ENCODE measurements around the gene TGFB3.
"Not testable (repeated sequence)": the region's sequence is repeated elsewhere in the genome, so short reads cannot be mapped to it uniquely, and the experiment has no call there.

TGFB3 gene

GRCh38 chr14:75946785-75947184, 35.0 kb downstream of the TGFB3 start:
- no peak overlapping the region for H3K9ac ChIP-seq (ENCODE audit: low read length)
- no peaks in the 10 kb centered on the region for H3K9me3 ChIP-seq (ENCODE audit: control insufficient read depth, low read depth, low read length)
- no peak overlapping the region for H3K27ac ChIP-seq (ENCODE audit: low read length)
- no peaks in the 10 kb centered on the region for H3K36me3 ChIP-seq (ENCODE audit: control insufficient read depth, low read depth, low read length)
- H3K4me3 ChIP-seq (ENCODE audit: low read length), result no peak overlapping the region
- H3K4me1 ChIP-seq (ENCODE audit: control insufficient read depth, low read depth, low read length), result no peaks in the 10 kb centered on the region
- no peaks in the 10 kb centered on the region for H3K27me3 ChIP-seq (ENCODE audit: control insufficient read depth, insufficient read depth, low read length)

- no peaks in the 10 kb centered on the region for H3K9me3 ChIP-seq (ENCODE audit: control insufficient read depth, low read depth, low read length)
- no peaks in the 10 kb centered on the region for H3K27me3 ChIP-seq (ENCODE audit: control insufficient read depth, insufficient read depth, low read length)
- no peaks in the 10 kb centered on the region for H3K4me1 ChIP-seq (ENCODE audit: control insufficient read depth, low read depth, low read length)
- no peak overlapping the region for H3K9ac ChIP-seq (ENCODE audit: low read length)
- no peaks in the 10 kb centered on the region for H3K36me3 ChIP-seq (ENCODE audit: control insufficient read depth, low read depth, low read length)
- H3K27ac ChIP-seq (ENCODE audit: low read length), result no peak overlapping the region
- no peak overlapping the region for H3K4me3 ChIP-seq (ENCODE audit: low read length)
Measured at GRCh38 chr14:75944607-75945241, 37.1 kb downstream of the TGFB3 start.

GRCh38 chr14:75941030-75941429, 40.8 kb downstream of the TGFB3 start:
- Histone ChIP-seq H3K9ac (ENCODE audit: low read length) (no peak overlapping the region), H3K27ac (ENCODE audit: low read length) (no peak overlapping the region), H3K4me1 (ENCODE audit: control insufficient read depth, low read depth, low read length) (no peaks in the 10 kb centered on the region), H3K27me3 (ENCODE audit: control insufficient read depth, insufficient read depth, low read length) (no peaks in the 10 kb centered on the region), H3K4me3 (ENCODE audit: low read length) (no peak overlapping the region), H3K36me3 (ENCODE audit: control insufficient read depth, low read depth, low read length) (no peaks in the 10 kb centered on the region), H3K9me3 (ENCODE audit: control insufficient read depth, low read depth, low read length) (no peaks in the 10 kb centered on the region)

GRCh38 chr14:75939200-75939599, 42.6 kb downstream of the TGFB3 start:
- Histone ChIP-seq H3K4me1 (ENCODE audit: control insufficient read depth, low read depth, low read length) (no peaks in the 10 kb centered on the region), H3K36me3 (ENCODE audit: control insufficient read depth, low read depth, low read length) (no peaks in the 10 kb centered on the region), H3K27me3 (ENCODE audit: control insufficient read depth, insufficient read depth, low read length) (no peaks in the 10 kb centered on the region), H3K4me3 (ENCODE audit: low read length) (no peak overlapping the region), H3K9ac (ENCODE audit: low read length) (no peak overlapping the region), H3K9me3 (ENCODE audit: control insufficient read depth, low read depth, low read length) (no peaks in the 10 kb centered on the region), H3K27ac (ENCODE audit: low read length) (no peak overlapping the region)

- Histone ChIP-seq H3K27ac (ENCODE audit: low read length) (no peak overlapping the region), H3K9ac (ENCODE audit: low read length) (no peak overlapping the region), H3K27me3 (ENCODE audit: control insufficient read depth, insufficient read depth, low read length) (no peaks in the 10 kb centered on the region), H3K36me3 (ENCODE audit: control insufficient read depth, low read depth, low read length) (no peaks in the 10 kb centered on the region), H3K9me3 (ENCODE audit: control insufficient read depth, low read depth, low read length) (no peaks in the 10 kb centered on the region), H3K4me3 (ENCODE audit: low read length) (no peak overlapping the region), H3K4me1 (ENCODE audit: control insufficient read depth, low read depth, low read length) (no peaks in the 10 kb centered on the region)
Measured at GRCh38 chr14:75934998-75935628, 46.7 kb downstream of the TGFB3 start.

GRCh38 chr14:75933712-75934296, 48.0 kb downstream of the TGFB3 start:
- H3K4me3 ChIP-seq (ENCODE audit: low read length), result no peak overlapping the region
- no peaks in the 10 kb centered on the region for H3K9me3 ChIP-seq (ENCODE audit: control insufficient read depth, low read depth, low read length)
- H3K9ac ChIP-seq (ENCODE audit: low read length), result no peak overlapping the region
- no peaks in the 10 kb centered on the region for H3K4me1 ChIP-seq (ENCODE audit: control insufficient read depth, low read depth, low read length)
- no peak overlapping the region for H3K27ac ChIP-seq (ENCODE audit: low read length)
- no peaks in the 10 kb centered on the region for H3K36me3 ChIP-seq (ENCODE audit: control insufficient read depth, low read depth, low read length)
- H3K27me3 ChIP-seq (ENCODE audit: control insufficient read depth, insufficient read depth, low read length), result no peaks in the 10 kb centered on the region

GRCh38 chr14:75928690-75929181, 53.1 kb downstream of the TGFB3 start:
- H3K27me3 ChIP-seq (ENCODE audit: control insufficient read depth, insufficient read depth, low read length), result no peaks in the 10 kb centered on the region
- H3K4me1 ChIP-seq (ENCODE audit: control insufficient read depth, low read depth, low read length), result no peaks in the 10 kb centered on the region
- no peaks in the 10 kb centered on the region for H3K9me3 ChIP-seq (ENCODE audit: control insufficient read depth, low read depth, low read length)
- no peak overlapping the region for H3K4me3 ChIP-seq (ENCODE audit: low read length)
- H3K36me3 ChIP-seq (ENCODE audit: control insufficient read depth, low read depth, low read length), result no peaks in the 10 kb centered on the region
- H3K9ac ChIP-seq (ENCODE audit: low read length), result no peak overlapping the region
- H3K27ac ChIP-seq (ENCODE audit: low read length), result no peak overlapping the region

GRCh38 chr14:75927564-75928087, 54.2 kb downstream of the TGFB3 start:
- Histone ChIP-seq H3K9me3 (ENCODE audit: control insufficient read depth, low read depth, low read length) (no peaks in the 10 kb centered on the region), H3K4me1 (ENCODE audit: control insufficient read depth, low read depth, low read length) (no peaks in the 10 kb centered on the region), H3K9ac (ENCODE audit: low read length) (no peak overlapping the region), H3K27ac (ENCODE audit: low read length) (no peak overlapping the region), H3K36me3 (ENCODE audit: control insufficient read depth, low read depth, low read length) (no peaks in the 10 kb centered on the region), H3K27me3 (ENCODE audit: control insufficient read depth, insufficient read depth, low read length) (no peaks in the 10 kb centered on the region), H3K4me3 (ENCODE audit: low read length) (no peak overlapping the region)

- Histone ChIP-seq H3K4me1 (ENCODE audit: control insufficient read depth, low read depth, low read length) (no peaks in the 10 kb centered on the region), H3K27ac (ENCODE audit: low read length) (no peak overlapping the region), H3K9ac (ENCODE audit: low read length) (no peak overlapping the region)
Measured at GRCh38 chr14:75926431-75927115, 55.2 kb downstream of the TGFB3 start.

GRCh38 chr14:75925141-75925840, 56.5 kb downstream of the TGFB3 start:
- not testable (repeated sequence) for H3K4me3 ChIP-seq (ENCODE audit: low read length); H3K9me3 ChIP-seq (ENCODE audit: control insufficient read depth, low read depth, low read length); H3K27me3 ChIP-seq (ENCODE audit: control insufficient read depth, insufficient read depth, low read length); H3K4me1 ChIP-seq (ENCODE audit: control insufficient read depth, low read depth, low read length); H3K27ac ChIP-seq (ENCODE audit: low read length); H3K36me3 ChIP-seq (ENCODE audit: control insufficient read depth, low read depth, low read length); H3K9ac ChIP-seq (ENCODE audit: low read length)

More at GRCh38 chr14:75926431-75927115, 55.2 kb downstream of the TGFB3 start:
- no peaks in the 10 kb centered on the region for H3K27me3 ChIP-seq (ENCODE audit: control insufficient read depth, insufficient read depth, low read length)
- no peaks in the 10 kb centered on the region for H3K36me3 ChIP-seq (ENCODE audit: control insufficient read depth, low read depth, low read length)
- H3K4me3 ChIP-seq (ENCODE audit: low read length), result no peak overlapping the region
- no peaks in the 10 kb centered on the region for H3K9me3 ChIP-seq (ENCODE audit: control insufficient read depth, low read depth, low read length)

- H3K9me3 ChIP-seq (ENCODE audit: control insufficient read depth, low read depth, low read length); H3K4me3 ChIP-seq (ENCODE audit: low read length); H3K27me3 ChIP-seq (ENCODE audit: control insufficient read depth, insufficient read depth, low read length); H3K36me3 ChIP-seq (ENCODE audit: control insufficient read depth, low read depth, low read length); H3K27ac ChIP-seq (ENCODE audit: low read length); H3K9ac ChIP-seq (ENCODE audit: low read length): not testable (repeated sequence)
- H3K4me1 ChIP-seq (ENCODE audit: control insufficient read depth, low read depth, low read length), result peaks cover 17% of the 10 kb centered on the region
Measured at GRCh38 chr14:75920421-75920820, 61.4 kb downstream of the TGFB3 start.
